Measurements from ENCODE around the gene NPM1.

Gene NPM1

DNA sequence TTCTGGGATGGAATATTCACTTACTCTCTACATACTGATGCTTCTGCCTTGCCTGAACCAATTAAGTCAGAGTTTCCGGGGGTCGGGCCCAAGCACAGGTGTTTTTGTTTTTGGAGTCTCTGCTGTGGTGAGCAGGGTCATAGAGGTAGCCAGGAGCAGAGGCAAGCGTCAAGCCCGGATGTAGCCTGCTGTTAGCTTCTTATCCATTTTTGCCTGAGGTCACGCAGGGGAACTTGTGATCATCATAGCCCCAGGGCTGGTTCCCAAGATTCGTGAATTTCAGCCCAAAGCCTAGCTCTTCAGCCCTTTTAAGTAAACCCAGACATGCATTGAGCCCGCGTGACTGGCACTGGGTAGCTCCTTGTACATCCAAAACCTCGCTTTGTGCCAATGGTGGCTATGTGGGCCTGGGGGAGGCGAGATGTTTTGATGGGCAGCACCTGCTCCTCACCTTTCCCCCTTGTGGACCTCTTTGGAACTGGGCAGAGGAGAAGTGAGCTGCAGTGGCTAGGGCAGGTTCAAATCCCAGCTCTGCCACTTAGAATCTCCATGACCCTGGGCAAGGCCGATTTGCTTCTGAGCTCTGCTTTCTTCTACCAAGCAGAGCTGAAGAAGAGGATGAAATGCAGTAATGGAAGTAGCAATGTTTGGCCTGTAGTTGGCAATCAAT is 65.5 kb downstream of the NPM1 start:
- no peak for DNase-seq

DNA sequence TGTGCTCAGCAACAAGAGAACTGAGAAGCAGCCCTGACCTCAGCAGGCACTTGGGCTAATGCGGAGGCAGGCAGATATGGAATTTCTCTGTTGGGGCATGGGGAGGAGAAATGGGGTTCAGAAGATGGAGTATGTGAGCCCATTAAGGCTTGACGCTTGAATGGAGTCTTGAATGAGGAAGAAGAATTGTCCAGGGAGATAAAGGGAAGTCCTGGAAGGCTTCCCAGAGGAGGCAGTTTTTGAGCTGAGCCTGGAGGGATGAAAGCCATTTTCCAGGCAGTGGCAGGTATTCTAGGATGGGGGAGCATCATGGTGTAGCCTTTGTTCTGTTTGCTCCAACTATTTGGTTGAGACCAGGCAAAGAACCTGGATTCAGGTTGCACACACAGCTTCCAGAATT is 66.3 kb downstream of the NPM1 start:
- DNase-seq, result no peak

DNA sequence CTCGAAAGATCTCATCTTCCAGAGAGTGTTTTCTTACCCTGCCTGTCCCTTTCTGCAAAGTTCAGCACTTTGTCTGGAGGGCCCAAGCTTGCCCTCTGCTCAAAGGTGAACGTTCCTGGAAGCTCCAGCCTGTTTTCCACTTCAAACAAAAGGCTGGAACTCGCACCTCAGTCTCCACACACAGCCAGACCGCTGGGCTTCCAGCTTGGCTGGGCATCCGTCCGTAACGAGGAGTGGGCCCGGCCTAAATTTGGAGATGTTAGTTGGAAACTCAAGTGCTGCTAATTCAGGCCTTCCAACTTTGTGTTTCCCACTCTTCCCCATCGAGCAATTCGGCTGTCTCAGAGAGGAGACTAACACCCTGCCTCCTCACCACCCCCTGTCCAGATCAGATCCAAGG is 66.9 kb downstream of the NPM1 start:
- DNase-seq, result no peak

DNA sequence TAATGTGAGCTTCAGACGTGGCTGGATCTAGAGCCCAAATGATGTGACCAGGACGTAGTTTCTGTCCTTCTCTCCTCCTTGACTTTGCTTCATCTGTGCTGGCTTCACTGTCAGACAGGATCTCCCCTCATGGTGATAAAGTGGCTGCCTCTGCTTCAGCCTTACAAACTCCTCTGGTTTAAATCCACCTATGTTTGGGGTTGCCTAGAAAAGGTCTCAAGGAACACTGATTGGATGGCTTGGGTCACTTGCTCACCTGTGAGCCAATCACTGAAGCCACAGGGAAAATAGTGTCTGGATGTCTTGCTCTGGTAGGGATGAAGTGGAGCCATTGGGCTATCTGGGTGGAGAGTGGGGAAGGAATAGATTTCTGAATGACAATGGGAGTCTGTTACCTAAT is 67.9 kb downstream of the NPM1 start:
- no peak for DNase-seq

DNA sequence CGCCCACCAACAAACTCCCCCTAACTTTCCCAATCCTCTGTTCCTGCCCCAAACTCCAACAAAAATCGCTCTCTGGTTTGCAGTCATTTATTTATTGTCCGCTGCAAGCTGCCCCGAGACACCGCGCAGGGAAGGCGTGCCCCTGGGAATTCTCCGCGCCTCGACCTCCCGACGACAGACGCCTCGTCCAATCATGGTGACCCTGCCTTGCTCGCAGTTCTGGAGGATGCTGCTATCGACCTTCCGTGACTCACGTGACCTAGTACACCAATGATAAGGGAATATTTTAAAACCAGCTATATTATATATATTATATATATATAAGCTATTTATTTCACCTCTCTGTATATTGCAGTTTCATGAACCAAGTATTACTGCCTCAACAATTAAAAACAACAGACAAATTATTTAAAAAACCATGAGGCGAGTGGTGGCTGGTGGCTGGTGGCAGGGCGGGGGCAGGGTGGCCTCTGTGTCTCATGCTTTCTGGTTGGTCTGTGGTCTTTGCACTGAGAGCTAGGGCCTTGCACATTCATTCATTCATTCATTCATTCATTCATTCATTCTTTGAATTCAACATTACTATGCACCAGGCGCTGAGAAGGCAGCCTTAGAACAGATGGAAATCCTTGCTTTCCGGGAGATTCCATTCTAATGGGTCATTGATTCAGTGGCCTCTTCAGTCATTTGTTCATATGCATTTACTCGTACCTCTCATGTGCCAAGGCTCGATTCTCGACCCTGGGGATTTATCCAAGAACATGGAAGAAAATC is 69.7 kb downstream of the NPM1 start:
- no peak for DNase-seq

DNA sequence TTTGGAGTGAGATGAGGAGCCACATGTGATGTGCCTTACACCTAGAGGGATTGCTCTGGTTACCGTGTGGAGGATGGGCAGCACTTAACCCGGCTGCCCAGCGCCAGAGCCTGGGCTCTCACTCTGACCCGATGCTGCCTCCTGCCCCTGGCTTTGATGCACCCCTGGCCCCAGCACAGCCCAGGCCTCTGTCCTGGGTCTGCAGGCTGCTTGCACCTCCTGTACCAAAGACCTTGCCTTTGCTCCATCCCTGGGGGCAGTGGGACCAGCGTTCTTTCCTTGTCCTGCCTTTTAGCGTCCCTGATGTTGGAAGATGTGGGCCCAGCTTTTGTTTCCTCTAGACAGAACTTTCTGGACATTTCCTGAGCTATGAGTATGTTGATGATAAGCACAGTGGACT is 72.2 kb downstream of the NPM1 start:
- no peak for DNase-seq
